Measurements from ENCODE around the gene ANTKMT.

DNA sequence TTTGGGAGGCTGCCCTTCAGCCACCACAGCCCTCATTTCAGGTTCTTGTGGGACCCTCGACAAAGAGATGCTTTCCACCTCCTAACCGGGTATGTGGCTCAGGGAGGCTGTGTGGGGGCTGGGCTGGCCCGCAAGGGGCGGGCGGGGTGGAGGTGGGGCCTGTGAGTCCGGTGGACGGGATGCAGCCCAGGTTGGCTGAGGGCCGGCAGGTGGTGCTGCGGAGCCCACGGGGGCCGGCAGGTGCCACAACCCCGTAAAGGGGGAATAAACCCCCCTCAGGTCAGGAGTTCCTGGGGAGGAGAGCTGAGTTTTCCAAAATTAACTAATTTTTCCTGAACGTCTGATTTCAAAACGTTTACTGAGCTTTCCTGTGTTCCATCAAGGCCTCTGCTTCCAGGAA, 24.8 kb downstream of the ANTKMT start:
- TF ChIP-seq GABPA (IDR thresholded peaks at IDR 0.05; ENCODE audit: low read depth) (no peak), SPI1 (IDR thresholded peaks at IDR 0.05; ENCODE audit: borderline replicate concordance, low read depth) (no peak)
- TF ChIP-seq, protein P1, sequence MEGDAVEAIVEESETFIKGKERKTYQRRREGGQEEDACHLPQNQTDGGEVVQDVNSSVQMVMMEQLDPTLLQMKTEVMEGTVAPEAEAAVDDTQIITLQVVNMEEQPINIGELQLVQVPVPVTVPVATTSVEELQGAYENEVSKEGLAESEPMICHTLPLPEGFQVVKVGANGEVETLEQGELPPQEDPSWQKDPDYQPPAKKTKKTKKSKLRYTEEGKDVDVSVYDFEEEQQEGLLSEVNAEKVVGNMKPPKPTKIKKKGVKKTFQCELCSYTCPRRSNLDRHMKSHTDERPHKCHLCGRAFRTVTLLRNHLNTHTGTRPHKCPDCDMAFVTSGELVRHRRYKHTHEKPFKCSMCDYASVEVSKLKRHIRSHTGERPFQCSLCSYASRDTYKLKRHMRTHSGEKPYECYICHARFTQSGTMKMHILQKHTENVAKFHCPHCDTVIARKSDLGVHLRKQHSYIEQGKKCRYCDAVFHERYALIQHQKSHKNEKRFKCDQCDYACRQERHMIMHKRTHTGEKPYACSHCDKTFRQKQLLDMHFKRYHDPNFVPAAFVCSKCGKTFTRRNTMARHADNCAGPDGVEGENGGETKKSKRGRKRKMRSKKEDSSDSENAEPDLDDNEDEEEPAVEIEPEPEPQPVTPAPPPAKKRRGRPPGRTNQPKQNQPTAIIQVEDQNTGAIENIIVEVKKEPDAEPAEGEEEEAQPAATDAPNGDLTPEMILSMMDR (IDR thresholded peaks at IDR 0.05; ENCODE audit: insufficient read depth, low read length): no peak

All from HL-60 (cell line).